Astrocyte of the spinal cord (primary cell): ENCODE results near the gene TBRG4.

ENCODE experiments used
- DNase-seq: peaks from one replicate; pipeline ENCODE4 v3.0.0; 2011; ENCODE audit warnings: low read depth, low spot score
- H3K4me3 ChIP-seq: 2 replicates; pipeline ENCODE4 v1.5.1; 2011; ENCODE audit warnings: low read depth, mild to moderate bottlenecking, low read length, moderate library complexity
- CTCF ChIP-seq: IDR thresholded peaks from 2 replicates; pipeline ENCODE4 v1.5.1; 2012; ENCODE audit warnings: low read depth, mild to moderate bottlenecking, low read length, inconsistent platforms
- in situ Hi-C: cut with HindIII; loops from 2 replicates; pipeline ENCODE4 v1.10.0; 2017; ENCODE audit warnings: low sequenced_read_pairs

The TBRG4 gene

GRCh38 chr7:45108863-45109262 lies 2.6 kb downstream of the TBRG4 start:
- TF ChIP-seq CTCF: no peak
- in situ Hi-C loops: no loop called here
- no peak for DNase-seq
- H3K4me3 ChIP-seq: no peak overlapping the region

GRCh38 chr7:45107356-45107755 lies 4.1 kb downstream of the TBRG4 start:
- no peak overlapping the region for H3K4me3 ChIP-seq
- no peak for DNase-seq
- in situ Hi-C loops: no loop called here
- TF ChIP-seq CTCF: no peak

- in situ Hi-C loops: no loop called here
- H3K4me3 ChIP-seq: no peak overlapping the region
- no peak for DNase-seq
- no peak for TF ChIP-seq CTCF
These were observed 4.7 kb downstream of the TBRG4 start for GRCh38 chr7:45106820-45107219.

- H3K4me3 ChIP-seq: no peak overlapping the region
- DNase-seq: no peak
- no peak for TF ChIP-seq CTCF
- in situ Hi-C loops: no loop called here
These were observed 5.8 kb downstream of the TBRG4 start for GRCh38 chr7:45105588-45106188.

- in situ Hi-C loops: no loop called here
- DNase-seq: no peak
- H3K4me3 ChIP-seq: no peak overlapping the region
- no peak for TF ChIP-seq CTCF
These were observed 6.5 kb downstream of the TBRG4 start for GRCh38 chr7:45104844-45105587.

GRCh38 chr7:45103958-45104843 lies 7.3 kb downstream of the TBRG4 start:
- TF ChIP-seq CTCF: no peak
- in situ Hi-C loops: no loop called here
- H3K4me3 ChIP-seq: no peak overlapping the region
- DNase-seq: no peak
